ENCODE results near the gene GDI1.

GRCh38 chrX:154412468-154412867 lies 24.5 kb upstream of the GDI1 start:
- TF ChIP-seq CTCF (IDR thresholded peaks at IDR 0.05) (no peak), POLR2A (IDR thresholded peaks at IDR 0.05) (no peak)

All from adrenal gland (tissue), 5 donors.